GM19193 (cell line): ENCODE data around the gene HRC.

Source experiments
- POLR2A ChIP-seq: IDR thresholded peaks from 4 replicates; pipeline ENCODE4 v1.6.1; 2011; ENCODE audit not compliant: insufficient read depth, insufficient read length; ENCODE audit errors: extremely low read depth

HRC gene

DNA sequence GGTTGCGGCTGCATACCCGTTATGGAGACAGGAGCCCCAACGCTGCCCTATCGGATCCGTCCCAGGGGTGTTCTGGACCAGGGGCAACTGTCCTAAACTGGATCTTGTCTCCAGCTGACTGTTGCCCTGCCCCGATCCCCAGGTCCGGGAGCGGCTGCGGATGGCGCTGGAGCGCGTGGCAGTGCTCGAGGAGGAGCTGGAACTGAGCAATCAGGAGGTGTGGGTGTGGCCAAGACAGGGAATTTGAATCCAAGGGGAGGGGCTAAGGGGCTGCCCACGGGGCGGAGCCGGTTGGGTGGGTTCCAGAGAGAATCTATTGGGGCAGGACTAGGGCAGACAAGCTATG is 26.0 kb downstream of the HRC start:
- no peak for TF ChIP-seq POLR2A

DNA sequence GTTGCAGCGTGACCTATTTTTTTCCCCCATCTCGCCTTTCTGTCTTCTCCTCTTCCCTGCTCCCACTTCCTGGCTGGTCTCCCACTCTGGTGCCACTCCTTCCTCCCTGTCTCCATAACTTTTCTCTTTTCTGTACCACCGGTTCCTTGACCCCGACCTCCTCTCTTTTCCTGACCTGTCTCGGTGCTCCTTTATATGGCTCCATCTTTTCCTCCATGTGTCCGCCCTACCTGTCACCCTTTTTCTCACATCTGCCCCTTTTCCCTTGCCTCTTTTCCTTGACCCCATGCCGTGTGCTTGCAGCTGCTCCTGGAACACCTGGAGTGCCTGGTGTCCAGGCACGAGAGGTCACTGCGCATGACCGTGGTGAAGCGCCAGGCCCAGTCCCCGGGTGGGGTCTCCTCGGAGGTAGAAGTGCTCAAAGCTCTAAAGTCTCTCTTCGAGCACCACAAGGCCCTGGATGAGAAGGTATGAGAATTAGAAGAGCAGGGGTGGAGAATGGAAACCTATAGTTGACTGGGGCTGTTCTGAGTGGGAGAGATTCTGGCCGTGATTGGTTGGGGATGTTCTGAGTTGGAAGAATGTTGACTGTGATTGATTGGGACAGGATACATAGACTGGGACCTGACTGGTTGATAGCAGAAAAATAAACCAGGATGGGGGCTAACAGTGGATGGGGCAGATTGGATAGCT is 26.5 kb downstream of the HRC start:
- no peak for TF ChIP-seq POLR2A

DNA sequence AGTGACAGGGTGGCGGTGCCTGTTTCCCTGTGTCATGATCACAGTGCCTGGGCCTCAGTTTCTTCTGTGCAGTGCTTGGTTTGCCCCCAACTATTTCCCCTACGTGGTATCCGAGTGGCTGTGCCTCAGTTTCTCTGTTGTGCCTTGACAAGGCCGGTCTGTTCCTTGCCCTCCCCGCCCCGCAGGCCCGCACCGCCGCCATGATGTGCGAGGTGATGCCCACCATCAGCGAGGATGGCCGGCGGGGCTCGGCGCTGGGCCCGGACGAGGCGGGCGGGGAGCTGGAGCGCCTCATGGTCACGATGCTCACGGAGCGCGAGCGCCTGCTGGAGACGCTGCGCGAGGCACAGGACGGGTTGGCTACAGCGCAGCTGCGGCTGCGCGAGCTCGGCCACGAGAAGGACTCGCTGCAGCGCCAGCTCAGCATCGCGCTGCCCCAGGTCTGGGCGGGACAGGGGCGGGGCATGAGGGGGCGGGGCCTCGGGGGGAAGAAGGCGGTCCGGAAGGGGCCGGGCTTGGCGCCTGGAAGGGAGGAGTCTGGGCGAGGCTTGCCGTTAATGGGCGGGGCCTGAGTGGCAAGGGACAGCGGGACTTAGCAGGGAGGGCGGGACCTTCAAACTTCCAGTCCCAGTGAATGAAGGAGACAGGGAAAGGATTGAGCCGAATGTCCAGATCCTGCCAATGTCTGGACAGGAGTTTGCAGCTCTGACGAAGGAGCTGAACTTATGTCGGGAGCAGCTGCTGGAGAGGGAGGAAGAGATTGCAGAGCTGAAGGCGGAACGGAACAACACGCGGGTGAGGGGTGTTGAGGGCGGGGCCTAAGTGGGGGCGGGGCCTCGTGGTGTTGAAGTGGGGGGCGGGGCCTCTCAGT is 27.3 kb downstream of the HRC start:
- peak; percentile 26 for TF ChIP-seq POLR2A

DNA sequence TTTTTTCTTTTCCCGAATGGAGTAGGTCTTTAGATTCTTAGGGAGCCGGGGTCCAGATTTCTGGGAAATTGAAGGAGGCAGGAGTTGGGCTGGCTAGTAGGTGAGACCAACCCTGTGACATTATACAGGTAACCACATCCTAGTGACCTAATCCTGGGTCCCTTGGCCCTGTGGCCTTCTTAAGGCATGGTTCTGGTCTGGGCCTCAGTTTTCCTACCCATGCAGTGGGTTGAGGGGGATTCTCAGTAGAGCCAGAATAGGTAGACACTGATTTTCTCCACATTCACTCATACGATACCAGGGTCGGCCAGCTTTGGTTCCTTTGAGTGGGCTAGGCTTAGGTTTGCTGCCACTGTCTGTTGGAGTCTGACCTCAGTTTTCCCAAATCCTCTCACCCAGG is 28.6 kb downstream of the HRC start:
- TF ChIP-seq POLR2A: no peak

DNA sequence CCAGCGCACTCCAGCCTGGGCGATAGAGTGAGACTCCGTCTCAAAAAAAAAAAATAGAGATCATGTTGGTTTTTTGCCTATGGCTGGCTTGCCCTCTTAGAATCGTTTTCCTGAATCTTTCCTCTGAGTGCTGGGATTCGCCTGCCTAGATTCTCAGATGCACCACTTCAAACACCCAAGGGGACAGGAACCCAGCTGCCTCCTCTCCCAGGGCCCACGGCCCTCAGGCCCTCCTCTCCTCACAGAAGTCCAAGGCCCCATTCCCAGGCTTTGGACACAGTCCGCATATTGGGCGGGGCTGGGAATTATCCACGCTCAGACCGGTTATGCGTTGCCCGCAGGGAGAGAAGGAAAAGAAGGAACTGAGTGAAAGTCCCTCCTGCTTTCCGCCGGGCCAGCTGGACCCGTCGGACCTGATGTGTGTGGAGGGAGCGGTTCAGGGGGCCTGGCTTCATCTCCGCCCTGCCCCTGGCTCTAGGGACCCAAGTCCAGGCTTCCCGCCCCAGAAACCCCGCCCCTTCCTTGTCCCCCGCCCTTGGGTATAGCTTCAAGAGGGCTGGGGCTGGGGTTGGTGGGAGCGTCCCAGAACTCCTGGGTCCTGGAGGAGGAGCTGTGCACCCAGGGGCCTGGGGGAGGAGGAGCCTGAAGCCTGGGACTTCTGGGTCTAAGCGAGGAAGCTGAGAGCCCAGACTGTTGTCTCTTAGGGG is 30.0 kb downstream of the HRC start:
- no peak for TF ChIP-seq POLR2A

DNA sequence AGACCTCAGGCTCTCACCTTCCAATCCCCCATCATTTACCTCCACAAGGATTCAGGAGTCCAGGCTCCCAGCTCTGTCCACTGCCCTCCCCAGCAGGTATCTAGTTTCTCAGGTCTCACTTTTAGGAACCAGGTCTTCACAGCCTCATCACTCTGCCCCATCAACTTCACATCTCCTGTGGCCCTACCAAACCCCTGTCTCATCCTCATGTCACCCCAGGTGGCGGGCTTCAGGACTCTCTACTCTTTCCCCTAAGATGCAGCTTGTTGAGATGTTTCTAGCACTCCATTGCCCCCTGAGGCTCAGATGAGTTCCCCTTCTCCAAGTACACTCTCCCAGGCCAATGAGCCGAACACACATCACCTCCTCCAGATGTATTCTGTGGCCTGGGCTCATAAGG is 34.3 kb downstream of the HRC start:
- TF ChIP-seq POLR2A: no peak

DNA sequence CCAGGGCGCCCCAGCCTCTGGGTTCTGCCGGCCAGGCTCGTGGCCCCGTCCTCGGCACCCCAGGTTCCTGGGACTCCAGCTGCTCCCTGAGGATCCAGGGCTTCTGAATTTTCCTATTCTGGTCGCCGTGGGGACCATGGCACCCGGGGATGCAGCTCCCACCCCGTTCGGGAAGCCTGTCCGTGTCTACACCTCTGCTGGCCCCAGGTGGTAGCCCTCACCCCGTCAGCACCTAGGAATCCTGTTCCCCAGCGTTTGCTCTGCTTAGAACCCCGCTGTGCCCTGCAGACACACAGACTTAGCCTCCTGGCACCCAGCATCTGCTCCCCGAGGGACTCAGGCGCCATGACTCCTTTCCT is 34.9 kb downstream of the HRC start:
- no peak for TF ChIP-seq POLR2A

DNA sequence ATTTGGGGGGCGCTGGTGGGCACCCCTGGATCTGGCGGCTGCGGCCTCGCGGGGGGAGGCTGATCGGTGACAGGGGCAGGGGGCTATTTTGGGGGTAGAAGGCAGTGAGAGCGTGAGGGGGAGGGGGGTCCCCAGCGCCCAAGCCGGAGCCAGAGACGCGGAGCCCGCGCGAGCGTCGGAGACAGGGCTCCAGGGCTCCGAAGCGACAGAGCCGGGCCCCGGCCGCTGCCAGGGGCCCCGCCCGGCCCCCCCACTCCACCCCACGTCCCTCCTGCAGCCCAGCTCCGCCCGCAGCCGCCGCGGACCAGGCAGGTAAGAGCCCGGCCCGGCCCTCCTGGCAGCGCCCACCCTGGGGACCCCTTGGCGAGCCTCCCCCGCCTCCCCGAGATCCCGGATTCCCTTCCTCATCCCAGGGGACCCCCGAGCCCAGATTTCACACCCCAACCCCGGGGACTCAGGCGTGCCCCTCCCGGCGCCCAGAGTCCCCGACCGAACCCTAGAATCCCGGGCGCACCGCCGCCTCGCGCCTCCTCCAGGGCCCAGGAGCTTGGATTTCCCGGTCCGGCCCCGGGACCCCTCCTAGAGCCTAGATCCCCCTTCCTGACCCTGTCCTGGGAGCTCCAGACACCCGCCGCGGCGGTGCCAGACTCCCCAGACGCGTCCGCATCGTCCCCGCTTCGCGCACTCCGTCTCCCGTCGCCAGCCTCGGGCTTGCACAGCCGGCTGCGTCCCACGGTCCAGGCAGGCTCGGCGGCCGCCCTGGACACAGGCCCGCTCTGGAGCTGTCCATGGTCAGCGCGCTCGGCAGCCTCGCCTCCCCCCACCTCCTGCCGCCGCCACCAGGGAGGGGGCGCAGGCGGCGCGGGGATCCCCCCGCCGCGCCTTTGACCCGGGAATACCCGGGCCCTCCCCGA is 35.5 kb downstream of the HRC start, which contains the start of gene PPFIA3:
Gene PPFIA3, plus strand, starts transcription at position 134 of the 914 bp plus-strand sequence. CDS start 8,330 bp downstream, outside the sequence.
- no peak for TF ChIP-seq POLR2A

DNA sequence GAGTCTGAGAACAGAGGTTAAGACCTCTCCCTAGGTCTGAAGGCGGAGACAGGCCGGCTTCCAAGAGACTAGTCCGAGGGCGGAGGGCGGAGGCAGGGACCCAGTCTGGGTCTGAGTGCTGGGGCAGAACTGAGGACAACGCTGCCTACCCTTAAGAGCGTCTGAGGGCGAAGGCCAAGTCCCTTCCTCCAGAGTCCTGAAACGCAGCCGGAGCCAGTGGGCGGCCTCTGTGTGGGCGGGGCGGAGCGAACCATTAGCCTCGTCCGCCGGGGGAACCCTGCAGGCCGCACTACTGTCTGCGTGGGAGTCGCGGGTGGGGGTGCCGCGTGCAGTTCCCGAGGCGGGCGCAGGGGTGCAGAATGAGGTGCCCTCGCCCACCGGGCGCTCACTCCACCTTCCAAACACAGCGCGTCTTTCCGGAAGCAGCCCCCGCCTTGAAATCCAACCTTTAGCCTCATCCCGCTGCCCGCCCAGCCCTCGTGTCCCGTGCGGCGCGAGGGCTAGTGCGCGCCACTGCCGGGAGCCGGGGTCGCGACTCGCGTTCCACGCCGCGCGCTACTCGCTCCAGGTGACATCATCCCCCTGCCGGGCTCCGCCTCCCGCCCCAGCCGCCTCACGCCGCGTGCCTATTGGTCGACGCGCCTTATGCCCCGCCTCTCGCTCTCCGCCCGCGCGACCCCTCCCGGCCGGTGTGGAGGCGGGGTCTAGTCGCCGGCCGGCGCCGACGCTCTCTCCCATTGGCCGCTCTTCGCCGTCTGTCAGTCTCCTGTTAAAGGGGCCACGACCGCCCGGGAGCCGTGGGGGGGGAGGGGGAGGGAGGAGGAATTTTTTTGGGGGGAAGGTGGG is 36.4 kb downstream of the HRC start, which contains the start of gene C19orf73:
Gene C19orf73, minus strand, starts transcription at position 579 of the 846 bp plus-strand sequence. Its CDS starts 121 bp downstream, at position 458.
- TF ChIP-seq POLR2A: peak; percentile 58

DNA sequence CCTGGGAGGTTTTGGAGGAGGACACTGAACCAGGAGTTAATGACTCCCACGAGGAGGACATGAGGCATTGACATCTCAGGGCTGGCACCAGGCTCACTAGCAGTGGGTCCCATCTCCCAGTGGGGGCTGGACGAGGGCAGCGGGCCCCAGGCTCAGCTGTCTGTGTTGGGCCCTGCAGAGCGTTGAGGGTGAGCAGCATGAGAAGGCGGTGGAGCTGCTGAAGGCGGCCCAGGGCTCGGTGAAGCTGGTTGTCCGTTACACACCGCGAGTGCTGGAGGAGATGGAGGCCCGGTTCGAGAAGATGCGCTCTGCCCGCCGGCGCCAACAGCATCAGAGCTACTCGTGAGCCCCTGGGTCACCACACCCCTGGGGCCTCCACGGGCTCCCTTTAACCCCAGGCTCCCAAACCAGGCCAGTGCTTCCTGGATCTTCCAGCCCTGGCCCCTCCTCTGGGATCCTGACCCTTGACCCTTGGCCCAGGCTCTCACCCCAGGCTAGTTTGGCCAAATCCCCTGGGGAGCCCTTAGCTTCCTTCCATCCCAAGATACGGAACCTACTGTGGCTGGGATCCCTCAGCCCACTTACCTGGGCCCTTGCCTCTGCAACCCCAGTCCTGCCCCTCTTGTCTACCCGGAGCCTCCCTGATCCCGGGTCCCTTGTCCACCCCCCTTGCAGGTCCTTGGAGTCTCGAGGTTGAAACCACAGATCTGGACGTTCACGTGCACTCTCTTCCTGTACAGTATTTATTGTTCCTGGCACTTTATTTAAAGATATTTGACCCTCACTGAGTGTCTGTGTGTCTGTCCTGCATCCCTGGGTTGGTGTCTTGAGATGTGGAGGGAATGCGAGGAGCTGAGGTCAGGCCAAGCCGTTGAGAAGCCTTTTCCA is 37.3 kb downstream of the HRC start:
- no peak for TF ChIP-seq POLR2A

DNA sequence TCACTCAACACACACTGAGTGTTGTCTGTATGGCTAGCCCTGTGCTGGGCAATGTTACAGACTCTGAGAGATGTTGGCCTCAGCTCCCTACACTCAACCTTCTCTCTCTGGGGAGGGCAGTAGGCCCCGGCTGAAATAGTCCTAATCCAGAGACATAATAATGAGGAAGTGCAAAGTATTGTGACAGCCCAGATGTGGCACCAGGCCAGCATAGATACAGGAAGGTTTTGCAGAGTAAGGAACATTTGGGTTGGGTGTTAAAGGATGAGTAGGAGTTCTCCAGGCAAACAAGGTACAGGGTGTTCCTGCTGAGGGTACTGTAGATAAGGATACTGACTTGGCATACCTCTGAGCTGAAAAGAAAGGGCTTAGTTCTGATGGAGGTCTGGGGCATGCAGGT is 38.7 kb downstream of the HRC start:
- TF ChIP-seq POLR2A: no peak

DNA sequence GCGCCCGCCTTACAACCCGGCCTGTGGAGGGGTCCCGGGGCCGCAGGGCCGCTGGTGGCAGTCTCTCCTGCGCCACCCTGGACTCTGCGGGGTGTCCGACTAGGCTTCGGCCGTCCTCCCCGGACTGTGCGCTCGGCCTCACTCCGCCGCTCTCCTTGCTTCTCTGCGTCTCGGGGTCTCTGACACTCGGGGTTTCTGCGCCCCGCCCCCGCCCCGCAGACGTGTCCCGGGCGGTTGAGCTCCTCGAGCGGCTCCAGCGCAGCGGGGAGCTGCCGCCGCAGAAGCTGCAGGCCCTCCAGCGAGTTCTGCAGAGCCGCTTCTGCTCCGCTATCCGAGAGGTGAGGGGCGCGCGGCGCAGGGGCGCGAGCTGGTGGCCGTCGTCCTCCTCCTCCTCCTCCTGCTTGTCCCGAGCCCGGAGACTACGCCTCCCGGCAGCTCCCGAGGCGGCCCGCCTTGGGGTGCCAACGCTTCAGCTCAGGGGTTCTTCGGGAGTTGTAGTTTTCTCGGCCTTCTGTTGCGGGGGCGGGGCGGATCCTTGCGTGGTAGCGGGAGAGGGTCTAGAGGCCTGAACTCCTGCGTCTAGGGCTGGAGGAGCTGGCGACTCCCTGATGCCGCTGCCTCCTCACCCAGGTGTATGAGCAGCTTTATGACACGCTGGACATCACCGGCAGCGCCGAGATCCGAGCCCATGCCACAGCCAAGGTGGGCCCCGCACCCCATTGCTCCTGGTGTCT is 40.4 kb downstream of the HRC start:
- no peak for TF ChIP-seq POLR2A
